MCF 10A (cell line): Measurements from ENCODE around the gene CORO1C. TPM values are rescaled to one million over a fixed set of nuclear protein-coding genes. Genes with fewer than 3 reads are reported as not detected.
"Not testable (repeated sequence)": the region's sequence is repeated elsewhere in the genome, so short reads cannot be mapped to it uniquely, and the experiment has no call there.

ENCODE experiments used
- BruUV-seq: library from RNA; stranded (reverse); fragments of 400-500 nt; replicated peaks from 2 replicates; lab custom pipeline; 2021; lab: Mats Ljungman, UMichigan
- CTCF ChIA-PET: fragments of 300-600 bp; sonication (Branson Sonifier 250); formaldehyde crosslinking; extraction: SDS; loops from one replicate; lab custom pipeline; 2021; ENCODE audit warnings: antibody characterized with exemption, inconsistent platforms; lab: Yijun Ruan, JAX
- POLR2A ChIA-PET: fragments of 300-600, 350-650 bp; sonication (Branson Sonifier 250); formaldehyde crosslinking; extraction: SDS; loops from one replicate; lab custom pipeline; 2020; ENCODE audit warnings: antibody characterized with exemption, inconsistent platforms; lab: Yijun Ruan, JAX
- DNase-seq: peaks from one replicate; pipeline ENCODE4 v3.0.0-alpha.2; 2018; ENCODE audit not compliant: unreplicated experiment
- H3K27ac Mint-ChIP-seq: one replicate; pipeline ENCODE4 v1.8.0; 2022; ENCODE audit warnings: mild to moderate bottlenecking, low read depth, mixed read lengths; ENCODE audit not compliant: unreplicated experiment
- H3K27me3 Mint-ChIP-seq: one replicate; pipeline ENCODE4 v1.8.0; 2022; ENCODE audit warnings: mixed read lengths; ENCODE audit not compliant: insufficient read depth, unreplicated experiment
- H3K36me3 Mint-ChIP-seq: one replicate; pipeline ENCODE4 v1.8.0; 2022; ENCODE audit warnings: mild to moderate bottlenecking, moderate library complexity, mixed read lengths; ENCODE audit not compliant: insufficient read depth, unreplicated experiment
- H3K4me1 Mint-ChIP-seq: one replicate; pipeline ENCODE4 v1.8.0; 2022; ENCODE audit warnings: mixed read lengths; ENCODE audit not compliant: insufficient read depth, unreplicated experiment
- H3K4me3 Mint-ChIP-seq: one replicate; pipeline ENCODE4 v1.8.0; 2022; ENCODE audit warnings: mild to moderate bottlenecking, moderate library complexity, mixed read lengths; ENCODE audit not compliant: unreplicated experiment
- H3K9me3 Mint-ChIP-seq: one replicate; pipeline ENCODE4 v1.8.0; 2022; ENCODE audit warnings: mixed read lengths; ENCODE audit not compliant: unreplicated experiment
- intact Hi-C: fragments of 100-400 bp; cut with micrococcal nuclease; formaldehyde crosslinking; loops from 2 replicates; pipeline ENCODE4 v1.14.1; 2022
- total RNA-seq: library from RNA; stranded (reverse); gene quantifications from 2 replicates; pipeline ENCODE4 v1.2.3, GENCODE V29; 2022
- TF ChIP-seq, protein P1 (sequence below): fragments of 200-600 bp; IDR thresholded peaks from one replicate; pipeline ENCODE4 v1.8.0; 2022; ENCODE audit warnings: antibody characterized with exemption, mild to moderate bottlenecking; ENCODE audit not compliant: unreplicated experiment

The CORO1C gene
- total RNA-seq, 1 experiment from 2014 or later: 130 TPM

DNA sequence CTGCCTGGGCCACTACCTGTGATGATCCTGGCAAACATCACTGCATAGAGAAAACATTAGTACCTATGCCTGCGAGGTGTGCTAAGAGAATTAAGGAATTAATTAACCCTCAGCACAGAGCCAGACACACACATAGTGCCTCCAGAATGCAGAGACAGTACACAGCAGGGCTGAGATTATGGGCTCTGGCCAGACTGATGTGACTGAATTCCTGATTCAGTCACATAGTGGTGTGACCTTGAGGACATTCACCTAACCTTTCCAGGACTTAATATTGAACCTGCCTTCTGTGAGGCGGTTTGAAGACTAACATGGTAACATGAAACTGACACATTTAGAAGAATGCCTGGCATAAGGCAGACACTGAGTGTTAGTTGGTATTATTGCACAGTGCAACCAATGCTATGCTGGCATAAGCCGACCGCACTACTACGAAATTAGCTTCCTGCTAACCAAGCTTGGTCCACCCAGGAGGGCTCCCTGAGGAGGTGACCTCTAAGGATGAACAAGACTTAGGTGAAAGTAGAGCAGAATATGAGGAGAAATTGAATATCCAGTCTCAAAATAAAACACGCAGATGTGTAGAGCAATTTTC, 65.6 kb downstream of the CORO1C start:
- TF ChIP-seq, protein P1, sequence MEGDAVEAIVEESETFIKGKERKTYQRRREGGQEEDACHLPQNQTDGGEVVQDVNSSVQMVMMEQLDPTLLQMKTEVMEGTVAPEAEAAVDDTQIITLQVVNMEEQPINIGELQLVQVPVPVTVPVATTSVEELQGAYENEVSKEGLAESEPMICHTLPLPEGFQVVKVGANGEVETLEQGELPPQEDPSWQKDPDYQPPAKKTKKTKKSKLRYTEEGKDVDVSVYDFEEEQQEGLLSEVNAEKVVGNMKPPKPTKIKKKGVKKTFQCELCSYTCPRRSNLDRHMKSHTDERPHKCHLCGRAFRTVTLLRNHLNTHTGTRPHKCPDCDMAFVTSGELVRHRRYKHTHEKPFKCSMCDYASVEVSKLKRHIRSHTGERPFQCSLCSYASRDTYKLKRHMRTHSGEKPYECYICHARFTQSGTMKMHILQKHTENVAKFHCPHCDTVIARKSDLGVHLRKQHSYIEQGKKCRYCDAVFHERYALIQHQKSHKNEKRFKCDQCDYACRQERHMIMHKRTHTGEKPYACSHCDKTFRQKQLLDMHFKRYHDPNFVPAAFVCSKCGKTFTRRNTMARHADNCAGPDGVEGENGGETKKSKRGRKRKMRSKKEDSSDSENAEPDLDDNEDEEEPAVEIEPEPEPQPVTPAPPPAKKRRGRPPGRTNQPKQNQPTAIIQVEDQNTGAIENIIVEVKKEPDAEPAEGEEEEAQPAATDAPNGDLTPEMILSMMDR: no peak
- Mint-ChIP-seq H3K27ac (peak overlapping the region; percentile 60), H3K27me3 (no peaks in the 10 kb centered on the region), H3K36me3 (peaks cover 15% of the 10 kb centered on the region), H3K4me1 (peaks cover 34% of the 10 kb centered on the region), H3K4me3 (no peak overlapping the region), H3K9me3 (no peaks in the 10 kb centered on the region)
- BruUV-seq: no TSS peak
- ChIA-PET CTCF (interaction anchor here (0.5 to 12.5 kb wide), 36 partner anchors 8 to 428 kb away, joined by 3 to 296 read pairs (median 4); partner anchors contain the start of gene ALKBH2), POLR2A (interaction anchor here (0.6 to 6.6 kb wide), 13 partner anchors 14 to 427 kb away, joined by 3 to 65 read pairs (median 9); partner anchors contain the start of genes ALKBH2 and CORO1C)
- no peak for DNase-seq
- intact Hi-C loops: loop anchor here (1.0 to 2.0 kb wide), 3 partner anchors 25 to 428 kb away; partner anchors contain the start of gene ALKBH2

- POLR2A ChIA-PET: interaction anchor here (0.6 to 6.6 kb wide), 30 partner anchors 9 to 430 kb away, joined by 3 to 65 read pairs (median 6); partner anchors contain the start of genes ALKBH2, CORO1C and ISCU
- DNase-seq: peak; percentile 96
- no peaks in the 10 kb centered on the region for H3K9me3 Mint-ChIP-seq
- no peaks in the 10 kb centered on the region for H3K27me3 Mint-ChIP-seq
- CTCF ChIA-PET: interaction anchor here (0.5 to 12.5 kb wide), 48 partner anchors 9 to 1138 kb away, joined by 3 to 296 read pairs (median 4); partner anchors contain the start of gene ALKBH2
- intact Hi-C loops: loop anchor here (1.0 to 2.0 kb wide), 7 partner anchors 26 to 429 kb away; partner anchors contain the start of gene ALKBH2
- H3K4me1 Mint-ChIP-seq: peaks cover 34% of the 10 kb centered on the region
- no TSS peak for BruUV-seq
- peak overlapping the region; percentile 47 for H3K4me3 Mint-ChIP-seq
- TF ChIP-seq, protein P1: peak; percentile 83
- H3K27ac Mint-ChIP-seq: peak overlapping the region; percentile 92
- peaks cover 8% of the 10 kb centered on the region for H3K36me3 Mint-ChIP-seq
These were observed 66.7 kb downstream of the CORO1C start for GRCh38 chr12:108664338-108665258.

DNA sequence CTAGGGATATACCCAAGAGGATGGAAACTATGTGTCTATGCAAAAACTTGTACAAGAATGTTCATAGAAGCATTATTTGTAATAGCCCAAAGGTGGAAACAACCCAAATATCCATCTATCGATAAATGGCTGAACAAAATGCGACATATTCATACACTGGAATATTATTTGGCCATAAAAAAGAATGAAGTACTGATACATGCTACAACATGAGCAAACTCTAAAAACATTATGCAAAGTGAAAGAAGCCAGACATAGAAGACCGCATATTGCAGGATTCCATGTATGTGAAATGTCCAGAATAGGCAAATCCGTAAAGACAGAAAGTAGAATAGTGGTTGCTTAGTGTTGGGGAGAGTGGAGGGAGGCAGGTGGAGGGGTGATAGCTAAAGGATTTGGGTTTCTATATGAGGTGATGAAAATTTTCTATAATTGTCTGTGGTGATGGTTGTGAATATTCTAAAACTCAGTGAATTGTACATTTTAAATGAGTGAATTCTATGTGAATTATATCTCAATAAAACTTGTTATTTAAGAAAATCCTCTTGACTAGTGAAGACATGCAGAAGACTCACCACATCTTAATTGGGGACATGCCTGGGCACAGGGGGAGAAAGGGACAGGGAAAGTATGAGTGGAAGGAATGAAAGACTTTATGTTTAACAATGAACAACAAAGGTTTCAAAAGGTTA, 67.8 kb downstream of the CORO1C start:
- Mint-ChIP-seq H3K4me1 (peaks cover 30% of the 10 kb centered on the region), H3K27me3 (no peaks in the 10 kb centered on the region), H3K27ac (peak overlapping the region; percentile 92), H3K9me3 (no peaks in the 10 kb centered on the region), H3K4me3 (no peak overlapping the region), H3K36me3 (peaks cover 14% of the 10 kb centered on the region)
- CTCF ChIA-PET: interaction anchor here (0.7 to 12.5 kb wide), 23 partner anchors 10 to 287 kb away, joined by 3 to 296 read pairs (median 6); no protein-coding TSS in a partner anchor
- POLR2A ChIA-PET: interaction anchor here (0.7 to 6.6 kb wide), 22 partner anchors 8 to 431 kb away, joined by 3 to 65 read pairs (median 6); partner anchors contain the start of genes ALKBH2 and CORO1C
- no peak for DNase-seq
- TF ChIP-seq, protein P1: no peak
- intact Hi-C loops: loop anchor here (1.0 to 2.0 kb wide), 6 partner anchors 27 to 287 kb away; no protein-coding TSS in a partner anchor
- BruUV-seq: no TSS peak

GRCh38 chr12:108658115-108658514, 73.2 kb downstream of the CORO1C start:
- DNase-seq, H3K4me3 Mint-ChIP-seq, intact Hi-C loops, H3K27ac Mint-ChIP-seq, H3K27me3 Mint-ChIP-seq, H3K9me3 Mint-ChIP-seq, H3K4me1 Mint-ChIP-seq: not testable (repeated sequence)
- ChIA-PET CTCF (interaction anchor here (0.6 to 1.6 kb wide), 3 partner anchors 17 to 145 kb away, joined by 3 read pairs; no protein-coding TSS in a partner anchor), POLR2A (interaction anchor here (0.8 kb wide), 1 partner anchor 28 kb away, joined by 3 read pairs; no protein-coding TSS in a partner anchor)
- TSS peak; percentile 4 for BruUV-seq
- H3K36me3 Mint-ChIP-seq: peaks cover 49% of the 10 kb centered on the region
